Endothelial cell (in vitro differentiated cells): ENCODE results near the gene PLIN4. TPM values are rescaled to one million over a fixed set of nuclear protein-coding genes. Genes with fewer than 3 reads are reported as not detected.

ENCODE experiments used
- DNase-seq: peaks from one replicate; pipeline ENCODE4 v3.0.0; 2021; ENCODE audit warnings: low spot score
- H3K27ac Mint-ChIP-seq: one replicate; pipeline ENCODE4 v1.8.0; 2021; ENCODE audit warnings: mixed read lengths, inconsistent platforms; ENCODE audit not compliant: unreplicated experiment
- H3K27me3 Mint-ChIP-seq: one replicate; pipeline ENCODE4 v1.8.0; 2021; ENCODE audit warnings: mild to moderate bottlenecking, moderate library complexity, mixed read lengths, inconsistent platforms; ENCODE audit not compliant: unreplicated experiment
- H3K36me3 Mint-ChIP-seq: one replicate; pipeline ENCODE4 v1.8.0; 2021; ENCODE audit warnings: mild to moderate bottlenecking, low read depth, mixed read lengths, inconsistent platforms; ENCODE audit not compliant: unreplicated experiment
- H3K4me1 Mint-ChIP-seq: one replicate; pipeline ENCODE4 v1.8.0; 2021; ENCODE audit warnings: mild to moderate bottlenecking, mixed read lengths, inconsistent platforms; ENCODE audit not compliant: unreplicated experiment
- H3K4me3 Mint-ChIP-seq: one replicate; pipeline ENCODE4 v1.8.0; 2021; ENCODE audit warnings: mild to moderate bottlenecking, mixed read lengths, inconsistent platforms; ENCODE audit not compliant: unreplicated experiment
- H3K9me3 Mint-ChIP-seq: one replicate; pipeline ENCODE4 v1.8.0; 2021; ENCODE audit warnings: mixed read lengths, inconsistent platforms; ENCODE audit not compliant: unreplicated experiment
- total RNA-seq: library from RNA; stranded (reverse); fragmentation: NEBNext Ultra II Directional; extraction: Animal tissue kit (Norgen Biotek cat#: 25700); gene quantifications from one replicate; pipeline ENCODE4 v1.2.1, GENCODE V29; 2021; ENCODE audit not compliant: unreplicated experiment
- TF ChIP-seq, protein P1 (sequence below): fragments of 200-600 bp; sonication (generic); IDR thresholded peaks from one replicate; pipeline ENCODE4 v1.5.0; 2021; ENCODE audit warnings: antibody characterized with exemption; ENCODE audit not compliant: unreplicated experiment

Gene PLIN4
- total RNA-seq, 1 donor from 2014 or later, result 0.13 TPM

DNA sequence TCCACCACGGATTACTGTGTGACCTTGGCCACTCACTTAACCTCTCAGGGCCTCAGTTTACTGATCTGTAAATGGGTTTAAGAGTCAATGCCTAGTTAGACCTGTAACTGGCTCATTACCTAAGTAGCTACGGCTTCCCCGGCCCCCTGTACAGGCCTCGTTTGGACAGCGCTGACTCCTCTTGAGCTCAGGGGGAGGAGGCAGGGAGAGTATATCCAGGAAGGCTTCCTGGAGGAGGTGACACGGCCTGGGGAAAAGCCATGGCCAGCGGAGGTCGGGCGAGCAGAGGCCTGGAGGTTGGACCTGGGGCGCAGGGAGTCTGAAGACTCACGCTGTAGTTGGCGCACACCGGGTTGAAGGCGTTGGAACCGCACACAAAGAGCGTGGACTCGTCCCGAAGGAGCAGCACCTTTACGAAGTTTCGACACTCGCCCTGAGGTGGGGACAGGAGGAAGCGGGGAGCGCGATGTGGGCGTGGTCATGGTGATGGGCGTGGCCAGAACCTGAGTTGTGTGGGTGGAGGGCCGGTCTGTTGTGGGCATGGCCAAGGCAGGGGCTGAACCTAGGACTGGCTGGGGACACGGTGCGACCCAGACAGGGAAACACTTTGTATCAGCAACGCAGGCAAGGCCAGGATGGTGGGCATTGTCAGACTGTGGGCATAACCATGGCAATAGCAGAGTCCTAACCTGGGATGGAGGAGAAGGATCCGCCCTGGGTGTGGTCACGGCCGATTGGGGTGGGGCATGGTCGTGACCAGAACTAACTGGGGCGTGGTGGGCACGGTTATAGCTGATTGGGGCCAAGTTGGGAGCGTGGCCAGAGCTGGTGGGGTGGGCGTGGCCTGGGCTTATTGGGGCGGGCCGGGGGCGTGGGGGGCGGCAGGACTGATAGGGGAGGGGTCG, 37.6 kb upstream of the PLIN4 start:
- Mint-ChIP-seq H3K4me3 (no peak overlapping the region), H3K27me3 (peaks cover 6% of the 10 kb centered on the region), H3K4me1 (peaks cover 16% of the 10 kb centered on the region), H3K27ac (no peak overlapping the region), H3K36me3 (peaks cover 30% of the 10 kb centered on the region), H3K9me3 (no peaks in the 10 kb centered on the region)
- TF ChIP-seq, protein P1, sequence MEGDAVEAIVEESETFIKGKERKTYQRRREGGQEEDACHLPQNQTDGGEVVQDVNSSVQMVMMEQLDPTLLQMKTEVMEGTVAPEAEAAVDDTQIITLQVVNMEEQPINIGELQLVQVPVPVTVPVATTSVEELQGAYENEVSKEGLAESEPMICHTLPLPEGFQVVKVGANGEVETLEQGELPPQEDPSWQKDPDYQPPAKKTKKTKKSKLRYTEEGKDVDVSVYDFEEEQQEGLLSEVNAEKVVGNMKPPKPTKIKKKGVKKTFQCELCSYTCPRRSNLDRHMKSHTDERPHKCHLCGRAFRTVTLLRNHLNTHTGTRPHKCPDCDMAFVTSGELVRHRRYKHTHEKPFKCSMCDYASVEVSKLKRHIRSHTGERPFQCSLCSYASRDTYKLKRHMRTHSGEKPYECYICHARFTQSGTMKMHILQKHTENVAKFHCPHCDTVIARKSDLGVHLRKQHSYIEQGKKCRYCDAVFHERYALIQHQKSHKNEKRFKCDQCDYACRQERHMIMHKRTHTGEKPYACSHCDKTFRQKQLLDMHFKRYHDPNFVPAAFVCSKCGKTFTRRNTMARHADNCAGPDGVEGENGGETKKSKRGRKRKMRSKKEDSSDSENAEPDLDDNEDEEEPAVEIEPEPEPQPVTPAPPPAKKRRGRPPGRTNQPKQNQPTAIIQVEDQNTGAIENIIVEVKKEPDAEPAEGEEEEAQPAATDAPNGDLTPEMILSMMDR, result no peak
- DNase-seq, result no peak

DNA sequence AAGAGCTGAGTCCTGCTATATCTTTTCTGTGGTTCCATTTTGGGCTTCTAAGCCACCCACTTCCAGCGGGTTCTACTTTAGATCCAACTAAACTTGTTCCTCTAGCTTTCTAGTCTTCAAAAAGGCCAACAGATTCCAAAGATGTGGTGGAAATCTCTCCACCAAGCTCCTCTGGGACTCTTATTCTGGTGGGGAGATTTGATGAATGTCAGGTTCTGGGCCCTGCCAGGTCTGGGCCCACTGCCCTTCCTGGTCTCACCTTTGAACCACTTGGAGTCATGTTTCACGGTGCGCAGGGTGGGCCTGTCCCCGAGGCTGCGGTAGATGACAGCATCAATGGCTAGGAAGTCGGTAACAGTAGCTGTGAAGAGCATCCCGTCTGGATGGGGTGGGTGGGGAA, 36.4 kb upstream of the PLIN4 start:
- no peaks in the 10 kb centered on the region for H3K9me3 Mint-ChIP-seq
- H3K27ac Mint-ChIP-seq, result no peak overlapping the region
- H3K4me1 Mint-ChIP-seq, result peaks cover 13% of the 10 kb centered on the region
- no peak for DNase-seq
- TF ChIP-seq, protein P1, result no peak
- H3K4me3 Mint-ChIP-seq, result peak overlapping the region; percentile 73
- H3K27me3 Mint-ChIP-seq, result peaks cover 8% of the 10 kb centered on the region
- H3K36me3 Mint-ChIP-seq, result peaks cover 34% of the 10 kb centered on the region

DNA sequence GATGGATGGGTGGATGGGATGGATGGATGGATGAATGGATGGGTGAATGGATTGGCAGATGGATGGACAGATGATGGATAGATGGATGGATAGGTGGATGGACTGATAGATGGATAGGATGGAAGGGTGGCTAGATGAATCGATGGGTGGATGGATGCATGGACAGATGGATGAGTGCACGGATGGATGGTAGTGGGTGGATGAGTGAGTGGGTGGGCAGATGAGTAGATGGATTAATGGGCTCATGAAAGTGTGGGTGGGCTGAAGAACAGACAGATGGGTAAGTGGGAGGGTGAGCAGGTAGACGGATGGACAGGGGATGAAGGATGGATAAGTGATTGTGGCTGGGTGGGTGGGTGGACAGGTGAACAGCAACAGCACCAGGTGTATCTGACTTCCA, 35.5 kb upstream of the PLIN4 start:
- peaks cover 40% of the 10 kb centered on the region for H3K36me3 Mint-ChIP-seq
- no peak overlapping the region for H3K27ac Mint-ChIP-seq
- H3K9me3 Mint-ChIP-seq, result no peaks in the 10 kb centered on the region

DNA sequence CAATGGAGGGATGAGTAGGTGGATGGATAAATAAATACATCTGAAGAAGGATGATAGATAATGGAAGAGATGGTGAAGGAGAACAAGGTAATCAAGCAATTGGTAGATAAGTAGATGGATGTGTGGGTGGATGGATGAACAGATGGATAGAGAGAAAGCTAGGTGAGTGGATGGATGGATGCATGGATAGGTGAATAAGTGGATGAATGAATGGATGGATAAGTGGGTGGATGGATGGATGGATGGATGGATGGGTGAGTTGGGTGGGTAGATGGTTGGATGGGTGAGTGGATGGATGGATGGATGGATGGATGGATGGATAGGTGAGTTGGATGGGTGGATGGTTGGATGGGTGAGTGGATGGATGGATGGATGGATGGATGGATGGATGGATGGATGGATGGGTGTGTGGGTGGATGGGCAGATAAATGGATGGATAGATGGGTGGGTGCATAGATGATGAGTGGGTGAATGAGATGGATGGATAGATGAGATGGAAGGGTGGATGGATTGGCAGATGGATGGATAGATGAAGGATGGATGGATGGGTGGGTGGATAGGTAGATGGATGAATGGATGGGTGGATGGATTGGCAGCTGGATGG, 34.9 kb upstream of the PLIN4 start:
- no peak for DNase-seq

More for the DNA sequence above, 35.5 kb upstream of the PLIN4 start:
- TF ChIP-seq, protein P1, result no peak
- Mint-ChIP-seq H3K4me3 (peak overlapping the region; percentile 50), H3K27me3 (peaks cover 10% of the 10 kb centered on the region), H3K4me1 (peaks cover 8% of the 10 kb centered on the region)
- DNase-seq, result no peak

More for the DNA sequence above, 34.9 kb upstream of the PLIN4 start:
- no peak overlapping the region for H3K27ac Mint-ChIP-seq
- peaks cover 8% of the 10 kb centered on the region for H3K27me3 Mint-ChIP-seq
- TF ChIP-seq, protein P1, result no peak
- no peaks in the 10 kb centered on the region for H3K9me3 Mint-ChIP-seq
- peaks cover 8% of the 10 kb centered on the region for H3K4me1 Mint-ChIP-seq
- H3K4me3 Mint-ChIP-seq, result peak overlapping the region; percentile 39
- H3K36me3 Mint-ChIP-seq, result peaks cover 40% of the 10 kb centered on the region
